GM18870 (cell line): ENCODE results near the gene HSD17B2.

ENCODE experiments used
- ATAC-seq: cut with Tn5 transposase; IDR thresholded peaks from one replicate; pipeline ENCODE4 v1.9.1; 2021; ENCODE audit warnings: moderate library complexity; ENCODE audit not compliant: unreplicated experiment

Gene HSD17B2

DNA sequence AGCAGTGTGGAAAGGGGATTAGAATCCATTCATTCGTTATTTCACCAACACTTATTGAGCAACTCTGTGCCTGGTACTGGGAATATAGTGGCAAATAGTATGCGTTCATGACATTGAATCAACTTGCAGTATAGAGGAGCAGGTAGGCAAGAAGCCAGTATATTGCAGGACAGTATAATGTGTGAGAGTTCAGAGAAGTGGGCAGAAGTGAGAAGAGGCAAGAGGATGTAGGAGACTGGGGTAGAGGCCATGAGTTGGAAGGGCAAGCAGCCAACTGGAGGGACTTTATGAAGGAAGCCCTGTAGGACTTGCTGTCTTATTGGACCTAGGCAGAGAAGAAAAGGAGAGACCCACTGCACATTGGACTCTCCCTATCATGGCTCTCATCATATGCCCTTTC, 12.3 kb downstream of the HSD17B2 start:
- ATAC-seq, result no peak

DNA sequence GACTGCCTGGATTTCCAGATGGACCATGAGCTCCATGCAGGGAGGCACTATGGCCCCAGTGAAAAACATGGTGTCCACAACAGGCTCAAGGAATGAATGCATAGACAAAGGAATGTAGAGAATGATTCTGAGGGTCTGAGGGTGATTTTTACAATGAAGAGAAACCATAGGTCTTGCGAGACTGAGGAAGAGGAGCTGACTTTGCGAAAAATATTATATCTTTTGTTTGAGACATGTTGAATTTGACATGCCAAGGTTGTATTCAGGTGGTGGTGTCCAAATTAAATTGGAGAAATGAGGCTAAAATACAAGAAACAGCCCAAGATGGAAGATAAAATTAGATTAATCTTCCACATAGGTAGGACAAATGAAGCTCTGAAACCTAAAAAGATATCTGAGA, 12.7 kb downstream of the HSD17B2 start:
- no peak for ATAC-seq

DNA sequence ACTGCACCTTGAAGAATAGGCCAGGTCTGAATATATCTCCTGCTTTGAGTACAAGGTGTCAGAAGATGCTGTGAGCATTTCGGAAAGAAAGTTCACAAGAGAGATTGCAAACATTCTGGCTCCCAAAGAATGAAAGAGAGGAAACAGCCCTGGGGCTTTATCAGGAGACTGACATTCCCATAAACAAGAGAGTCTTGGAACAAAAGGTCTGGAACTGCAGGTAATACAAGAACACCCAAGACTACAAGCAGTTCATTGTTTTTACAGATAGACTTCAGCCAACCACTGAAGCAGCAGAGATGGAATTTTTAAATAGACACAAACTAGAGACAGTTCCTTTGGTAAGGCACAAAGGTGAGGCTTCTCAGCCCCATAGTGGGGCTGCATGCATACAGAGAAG, 14.4 kb downstream of the HSD17B2 start:
- ATAC-seq, result no peak

DNA sequence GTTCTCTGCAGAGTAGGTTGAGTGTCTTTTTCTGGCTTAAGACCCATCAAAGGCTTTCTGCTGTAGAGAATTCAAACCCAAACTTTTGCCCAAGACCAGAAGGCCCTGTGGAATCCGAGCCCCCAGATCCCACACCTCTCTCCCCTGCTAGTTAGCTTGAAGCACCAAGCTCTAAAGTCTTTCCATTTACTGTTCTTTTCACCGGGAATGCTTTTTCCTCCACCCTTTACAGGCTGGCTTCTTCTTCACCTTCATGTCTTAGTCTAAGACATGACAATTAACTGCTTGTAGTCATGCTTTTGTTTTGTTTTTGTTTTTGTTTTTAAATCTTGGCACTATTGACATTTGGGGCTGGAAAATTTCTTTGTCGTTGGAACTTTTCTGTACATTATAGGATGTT, 15.5 kb downstream of the HSD17B2 start:
- no peak for ATAC-seq

DNA sequence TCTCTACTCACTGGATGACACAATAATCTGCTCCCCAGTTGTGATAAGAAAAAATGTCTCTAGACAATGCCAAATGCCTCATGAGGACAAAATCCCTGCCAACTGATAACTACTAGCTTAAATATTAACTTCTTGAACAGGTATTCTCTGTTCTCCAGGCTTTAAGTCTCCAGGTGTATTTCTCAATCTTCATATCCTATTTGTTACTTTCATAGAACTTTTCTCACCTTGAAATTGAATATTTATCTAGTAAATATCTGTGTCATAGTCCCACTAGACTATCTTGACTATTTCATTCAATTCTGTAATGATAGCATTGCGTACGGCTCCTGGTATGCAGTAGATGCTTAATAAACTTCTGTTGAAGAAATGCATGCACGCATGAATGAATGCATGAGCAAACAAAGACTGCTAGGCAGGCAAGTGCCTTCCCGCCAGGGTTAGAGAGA, 15.9 kb downstream of the HSD17B2 start:
- no peak for ATAC-seq

DNA sequence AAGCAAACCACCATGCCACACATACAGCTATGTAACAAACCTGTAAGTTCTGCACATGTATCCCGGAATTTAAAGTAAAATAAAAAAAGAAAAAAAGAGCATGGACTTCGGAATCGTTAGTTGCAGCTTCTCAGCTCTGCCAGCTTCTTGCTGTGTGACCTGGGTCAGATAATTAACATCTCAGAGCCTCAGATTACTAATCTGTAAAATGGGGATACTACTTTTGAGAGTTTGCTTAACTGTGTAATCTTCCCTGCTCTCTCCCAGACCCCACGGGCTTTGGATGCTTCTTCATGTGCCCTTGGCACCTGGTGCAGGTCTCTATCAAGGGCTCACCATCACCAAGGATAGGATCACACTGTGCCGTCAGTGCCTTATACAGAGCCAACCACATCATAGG, 16.6 kb downstream of the HSD17B2 start:
- ATAC-seq, result no peak

DNA sequence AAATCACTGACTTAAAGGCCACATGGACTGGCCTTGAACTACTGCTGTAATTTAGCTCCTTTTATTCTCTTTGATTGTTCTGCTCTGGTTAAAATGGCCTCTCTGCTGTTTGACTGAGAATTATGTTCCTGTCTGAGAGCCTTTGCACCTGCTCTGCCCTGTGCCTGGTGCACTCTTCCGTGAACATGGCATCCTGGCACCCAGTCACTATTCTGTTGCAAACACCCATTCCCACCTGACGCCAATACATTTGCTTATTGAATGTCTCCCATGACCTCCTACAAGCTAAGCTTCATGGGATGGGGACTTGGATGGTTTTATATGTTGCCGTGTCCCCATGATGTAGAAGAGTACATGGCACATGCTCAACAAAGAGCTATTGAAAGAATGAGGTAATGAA, 20.1 kb downstream of the HSD17B2 start:
- no peak for ATAC-seq

DNA sequence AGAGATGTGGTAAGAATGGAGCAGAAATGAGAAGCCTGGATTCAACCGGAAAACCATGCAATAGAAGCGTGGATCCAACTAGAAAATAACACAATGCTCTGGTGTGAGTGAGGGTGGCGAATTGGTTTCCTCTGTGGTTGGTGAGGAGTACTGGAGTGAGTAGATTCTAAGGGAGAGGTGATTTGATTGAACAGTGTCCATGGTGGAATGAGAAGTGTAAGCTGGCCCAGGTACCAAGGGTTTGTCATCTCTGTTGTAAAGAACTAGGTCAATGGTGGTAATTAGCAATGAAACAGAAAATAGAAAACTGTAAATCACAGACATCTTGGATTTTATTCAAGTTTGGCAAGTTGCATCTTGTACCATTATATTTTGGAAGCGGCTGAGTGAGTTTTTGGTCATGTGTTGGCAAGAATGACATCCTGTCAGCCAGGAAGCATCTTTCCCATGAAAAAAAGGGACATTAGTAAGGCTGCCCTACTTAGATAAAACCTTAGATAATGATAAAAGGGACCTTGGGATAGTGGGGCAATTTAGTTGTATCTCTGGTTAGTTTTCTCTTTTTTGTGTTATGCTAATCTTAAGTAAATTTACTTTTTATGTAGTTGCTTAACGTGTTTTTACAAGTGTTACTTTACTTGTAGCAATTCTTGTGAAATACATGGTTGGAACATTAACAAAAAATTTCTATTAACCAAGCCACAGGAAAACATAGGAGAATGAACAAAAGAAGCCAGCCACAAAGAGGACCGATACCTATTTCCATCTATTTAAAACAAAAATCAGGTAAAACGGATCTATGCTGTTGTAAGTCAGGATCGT, 20.9 kb downstream of the HSD17B2 start:
- no peak for ATAC-seq

DNA sequence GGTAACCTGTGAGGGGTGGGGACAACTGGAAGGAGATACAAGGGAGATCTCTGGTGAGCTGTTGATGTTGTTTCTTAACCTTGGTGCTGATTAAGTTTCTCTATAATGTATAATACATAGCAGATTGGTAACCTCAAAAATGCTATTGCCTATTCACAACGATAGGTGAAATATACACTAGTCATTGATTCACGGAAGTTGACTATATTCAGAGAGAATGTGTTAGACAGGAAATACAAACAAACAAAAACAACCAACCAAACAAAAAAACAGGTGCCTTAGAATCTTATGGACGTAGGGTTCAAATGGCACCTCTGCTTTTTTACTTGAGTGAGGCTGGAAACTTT, 21.5 kb downstream of the HSD17B2 start:
- no peak for ATAC-seq

DNA sequence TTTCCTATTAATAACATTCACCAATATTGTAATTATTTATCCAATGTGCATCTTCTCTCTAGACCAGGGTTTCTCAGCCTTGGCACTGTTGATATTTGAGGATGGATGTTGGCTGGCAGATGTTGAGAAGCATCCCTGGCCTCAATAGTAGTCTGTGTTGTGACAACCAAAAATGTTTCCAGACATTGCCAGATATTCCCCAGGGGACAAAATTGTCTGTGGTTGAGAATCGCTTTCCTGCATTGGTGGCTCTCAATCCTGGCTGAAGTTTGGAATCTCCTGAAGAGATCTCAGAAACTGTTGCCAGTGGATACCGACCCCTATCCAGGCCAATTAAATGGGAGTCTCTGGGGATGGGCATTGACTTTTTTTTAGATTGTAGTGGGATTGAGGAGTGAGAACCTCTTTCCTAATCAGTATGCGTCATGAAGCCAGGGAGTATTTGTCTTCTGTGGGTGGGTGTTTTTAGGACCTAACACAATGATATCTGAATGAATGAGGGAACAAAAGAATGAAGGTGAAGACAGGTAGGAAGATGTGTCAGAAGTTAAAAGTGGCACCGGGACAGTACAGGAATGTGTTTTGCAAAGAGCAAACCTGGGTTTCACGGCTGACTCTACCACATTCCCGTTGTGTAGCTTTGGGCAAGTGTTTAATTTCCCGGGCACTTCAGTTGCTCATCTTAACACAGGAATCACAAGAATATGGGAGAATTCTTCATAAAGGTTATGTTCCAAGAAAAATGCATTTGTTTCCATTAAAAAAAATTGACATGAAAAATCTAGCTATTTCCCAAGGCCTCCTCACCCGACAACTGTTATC, 24.3 kb downstream of the HSD17B2 start:
- no peak for ATAC-seq

DNA sequence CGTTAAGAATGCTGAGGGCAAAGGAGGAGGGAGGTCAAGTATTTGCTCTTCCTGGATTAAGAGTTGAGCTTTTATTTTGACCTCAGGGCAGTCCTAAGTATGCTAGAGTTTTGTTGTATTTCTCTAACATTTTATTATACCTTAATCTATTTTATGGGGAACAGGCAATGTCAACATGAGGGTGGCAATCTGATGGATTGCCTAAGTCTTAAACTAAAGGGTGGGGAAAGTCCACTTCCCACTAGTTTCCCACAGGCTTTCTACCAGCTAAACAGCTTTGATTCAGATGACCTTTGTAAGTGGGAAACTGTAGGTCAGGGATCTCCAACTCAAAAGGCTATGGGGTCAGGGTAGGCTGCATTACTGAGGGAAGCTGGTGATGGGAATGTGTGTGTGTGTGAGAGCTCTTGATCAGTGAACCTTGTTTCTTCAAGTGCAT, 24.9 kb downstream of the HSD17B2 start:
- no peak for ATAC-seq

DNA sequence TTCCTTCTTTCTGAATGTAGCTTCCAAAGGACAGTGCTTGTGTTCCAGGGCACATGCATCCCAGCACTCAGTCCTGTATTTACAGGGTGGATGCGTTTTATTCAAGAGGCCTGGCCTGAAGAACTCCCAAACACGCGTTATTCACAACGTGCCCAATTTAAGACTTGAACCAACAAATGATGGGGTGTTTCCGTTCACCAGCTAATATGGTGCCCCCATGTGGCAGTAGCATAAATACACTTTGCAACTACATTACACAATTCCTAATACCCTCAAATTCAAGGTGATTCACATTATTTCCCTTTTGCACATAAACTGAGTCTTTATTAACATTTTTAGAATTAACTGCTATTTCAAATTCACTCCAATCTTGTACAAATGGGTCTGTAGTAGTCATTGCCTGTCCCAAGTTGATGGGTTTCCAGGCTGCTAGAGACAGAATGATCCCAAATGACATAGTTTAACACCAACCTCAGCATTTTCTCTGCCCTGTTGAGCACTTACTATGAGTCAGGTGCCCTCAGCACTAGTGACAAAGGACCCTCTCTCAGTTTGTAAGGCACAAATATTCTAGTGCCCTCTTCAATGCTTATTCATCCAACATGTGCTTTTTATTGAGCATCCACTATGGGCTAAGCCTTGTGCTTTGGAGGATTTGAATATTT, 26.9 kb downstream of the HSD17B2 start:
- ATAC-seq, result no peak

DNA sequence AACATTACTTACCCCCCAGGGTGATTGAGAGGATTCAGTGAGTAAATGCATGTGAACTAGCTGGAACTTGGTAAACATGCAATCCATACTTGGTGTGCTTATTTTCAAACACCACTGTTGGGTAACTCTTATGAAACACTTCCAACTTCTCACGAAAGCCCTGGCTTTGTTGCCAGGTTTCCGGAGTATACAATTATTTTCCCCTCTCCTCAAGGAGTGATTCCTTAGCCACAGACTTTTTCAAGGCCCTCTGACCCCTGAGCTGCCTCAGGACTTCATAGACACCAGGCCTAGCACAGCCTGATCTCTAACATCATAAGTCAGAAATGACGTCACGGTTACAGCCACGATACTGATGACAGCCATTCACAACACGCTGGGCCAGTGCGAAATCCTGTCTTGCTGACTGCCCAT, 27.6 kb downstream of the HSD17B2 start:
- no peak for ATAC-seq

DNA sequence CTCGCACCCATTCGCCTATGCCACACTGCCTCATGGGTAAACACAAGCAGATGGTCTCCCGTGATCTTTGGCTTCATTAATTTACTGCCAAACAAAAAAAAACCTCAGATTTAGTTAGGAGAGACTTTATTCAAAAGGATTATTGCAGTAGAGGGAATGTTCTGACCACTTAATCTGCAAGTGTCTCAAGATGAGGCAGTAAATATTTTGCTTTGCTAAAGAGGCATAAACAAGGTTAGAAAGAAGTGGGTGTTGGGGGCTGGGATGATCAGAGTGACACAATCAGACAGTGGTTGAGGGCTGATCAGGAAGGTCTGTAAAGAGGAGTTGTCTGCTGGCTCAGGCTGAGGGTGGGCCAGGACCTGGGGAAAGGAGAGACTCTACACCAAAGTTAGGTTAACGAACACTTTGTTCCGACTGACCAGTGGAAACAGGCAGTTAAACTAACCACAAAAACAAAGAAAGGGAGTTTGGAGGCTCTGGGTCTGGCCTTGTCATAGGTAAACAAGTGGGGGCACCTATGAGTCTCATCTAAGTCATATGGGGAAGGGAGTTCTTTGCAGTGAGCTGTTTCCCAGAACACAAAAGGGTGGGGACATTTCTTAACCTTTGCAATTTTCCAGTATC, 28.5 kb downstream of the HSD17B2 start:
- no peak for ATAC-seq

DNA sequence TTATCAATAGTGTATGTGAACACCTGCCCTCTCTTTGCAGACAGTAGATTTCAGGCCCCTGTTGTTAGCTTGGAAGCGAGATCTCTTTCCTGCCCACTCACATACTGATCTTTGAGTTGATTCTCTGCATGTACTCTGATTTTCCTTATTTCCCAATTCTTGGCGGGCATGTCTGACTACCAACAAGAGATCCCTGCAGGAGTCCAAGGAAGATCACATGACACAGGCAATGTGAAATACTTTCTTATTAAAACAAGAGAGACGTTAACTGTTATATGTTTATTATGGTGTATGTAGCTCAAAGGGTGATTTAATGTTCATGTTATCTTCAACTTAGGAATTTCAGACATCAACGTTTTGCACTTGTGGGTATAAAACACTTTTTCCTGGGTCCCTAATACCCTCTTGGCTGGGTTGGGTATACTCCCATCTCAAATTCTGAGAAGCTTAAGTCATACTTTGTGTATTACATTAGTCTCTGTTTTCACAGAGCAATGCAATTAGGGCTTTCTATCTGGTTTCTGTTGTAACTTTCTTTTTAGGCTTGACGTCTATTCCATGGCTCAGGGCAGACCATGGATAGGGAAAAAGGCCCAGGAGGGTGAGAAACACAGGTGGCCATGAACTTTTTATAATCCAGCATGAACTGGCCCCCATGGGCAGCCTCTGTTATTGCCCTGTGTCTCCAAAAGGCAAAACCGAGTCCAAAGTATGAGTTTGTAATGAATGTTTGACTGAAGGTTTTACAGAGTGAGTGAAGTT, 32.2 kb downstream of the HSD17B2 start:
- no peak for ATAC-seq

DNA sequence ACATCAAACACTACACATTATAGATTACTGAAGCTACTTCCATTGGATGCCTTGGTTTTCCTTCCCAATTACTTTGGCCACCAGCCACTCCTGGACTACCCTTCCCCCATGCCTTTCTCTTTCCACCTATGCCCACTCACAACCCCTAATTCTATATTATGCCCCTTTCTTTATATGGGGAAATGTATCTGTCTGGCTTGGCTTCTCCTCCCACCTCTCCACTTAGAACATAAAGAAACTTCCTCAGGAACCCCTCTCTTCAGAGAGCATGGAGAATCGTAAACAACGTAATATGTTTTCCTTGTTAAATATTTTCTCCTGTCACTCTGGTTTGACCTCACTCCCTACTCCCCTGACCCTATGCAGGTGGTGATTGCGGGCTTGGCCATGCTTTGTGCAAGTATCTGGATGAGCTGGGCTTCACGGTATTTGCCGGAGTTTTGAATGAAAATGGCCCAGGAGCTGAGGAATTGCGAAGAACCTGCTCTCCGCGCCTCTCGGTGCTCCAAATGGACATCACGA, 32.8 kb downstream of the HSD17B2 start:
- ATAC-seq, result no peak

DNA sequence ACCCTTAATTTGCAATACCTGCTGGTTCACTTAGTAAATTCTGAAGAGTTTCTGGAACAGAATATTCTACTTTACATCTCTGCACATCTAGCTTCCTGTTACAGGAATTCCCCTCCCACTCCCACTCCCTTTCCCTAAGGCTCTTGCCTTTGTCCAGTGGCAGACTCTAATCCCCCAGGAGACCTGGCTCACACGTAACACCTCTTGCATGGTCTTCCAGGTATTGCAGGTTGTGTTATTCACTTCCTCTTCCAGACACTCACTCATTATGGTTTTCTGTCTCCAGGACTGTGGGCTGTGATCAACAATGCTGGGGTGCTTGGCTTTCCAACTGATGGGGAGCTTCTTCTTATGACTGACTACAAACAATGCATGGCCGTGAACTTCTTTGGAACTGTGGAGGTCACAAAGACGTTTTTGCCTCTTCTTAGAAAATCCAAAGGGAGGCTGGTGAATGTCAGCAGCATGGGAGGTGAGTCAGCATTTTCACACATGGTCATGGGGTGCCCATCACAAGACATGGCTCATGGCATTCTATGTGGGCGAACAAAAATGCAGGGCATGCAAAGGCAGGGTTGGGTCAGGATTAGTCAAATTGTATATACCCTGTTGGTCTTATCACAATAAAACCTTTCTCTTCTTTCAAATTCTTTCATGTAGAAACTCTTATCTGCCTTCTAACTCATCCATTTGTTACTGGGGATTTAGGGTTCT, 35.8 kb downstream of the HSD17B2 start:
- no peak for ATAC-seq

DNA sequence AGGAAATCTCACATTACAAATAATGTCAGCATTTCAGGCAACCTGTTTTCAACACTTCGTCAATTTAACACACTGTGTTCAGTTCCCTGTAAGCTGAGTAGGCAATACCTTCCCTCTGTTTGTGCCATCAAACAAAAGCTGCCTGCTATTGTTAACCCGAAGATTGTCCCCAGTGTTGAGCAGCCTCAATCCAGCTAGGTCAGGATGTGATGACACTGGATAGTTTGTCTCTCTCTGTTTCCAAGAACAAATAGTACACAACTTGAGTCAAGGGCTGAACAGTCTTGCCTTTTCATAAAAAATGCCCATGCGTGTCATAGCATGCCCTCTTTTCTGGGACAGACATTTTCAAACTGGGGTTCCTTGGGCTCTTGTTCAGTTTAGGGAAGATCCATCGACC, 36.4 kb downstream of the HSD17B2 start:
- ATAC-seq, result no peak

DNA sequence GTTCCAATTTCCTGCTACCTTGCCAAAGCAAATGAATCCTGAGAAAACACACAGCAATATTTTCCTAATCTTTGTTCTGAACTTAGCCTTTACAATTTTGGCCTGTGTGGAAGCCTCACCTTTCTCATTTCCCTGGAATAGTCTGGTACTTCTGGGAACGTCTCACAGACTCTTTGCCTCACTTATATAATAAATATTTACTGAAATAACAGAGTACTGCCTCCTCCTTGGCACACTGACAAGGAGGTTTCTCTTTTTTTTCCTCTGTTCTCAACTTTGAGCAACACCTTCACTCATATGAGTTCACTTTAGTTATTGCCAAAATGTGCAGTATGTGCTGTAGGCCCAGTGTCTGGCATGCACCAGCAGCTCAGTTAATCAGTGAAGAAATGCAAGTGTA, 37.3 kb downstream of the HSD17B2 start:
- no peak for ATAC-seq
